ENCODE results near the gene MRPS15. TPM values are rescaled to one million over a fixed set of nuclear protein-coding genes. Genes with fewer than 3 reads are reported as not detected.

Gene MRPS15
- total and polyA plus RNA-seq, 2 of the 13 experiments (the other 11 are each of a cell fraction or from before 2014, with no cell fraction given), result 59.0 to 113 TPM

DNA sequence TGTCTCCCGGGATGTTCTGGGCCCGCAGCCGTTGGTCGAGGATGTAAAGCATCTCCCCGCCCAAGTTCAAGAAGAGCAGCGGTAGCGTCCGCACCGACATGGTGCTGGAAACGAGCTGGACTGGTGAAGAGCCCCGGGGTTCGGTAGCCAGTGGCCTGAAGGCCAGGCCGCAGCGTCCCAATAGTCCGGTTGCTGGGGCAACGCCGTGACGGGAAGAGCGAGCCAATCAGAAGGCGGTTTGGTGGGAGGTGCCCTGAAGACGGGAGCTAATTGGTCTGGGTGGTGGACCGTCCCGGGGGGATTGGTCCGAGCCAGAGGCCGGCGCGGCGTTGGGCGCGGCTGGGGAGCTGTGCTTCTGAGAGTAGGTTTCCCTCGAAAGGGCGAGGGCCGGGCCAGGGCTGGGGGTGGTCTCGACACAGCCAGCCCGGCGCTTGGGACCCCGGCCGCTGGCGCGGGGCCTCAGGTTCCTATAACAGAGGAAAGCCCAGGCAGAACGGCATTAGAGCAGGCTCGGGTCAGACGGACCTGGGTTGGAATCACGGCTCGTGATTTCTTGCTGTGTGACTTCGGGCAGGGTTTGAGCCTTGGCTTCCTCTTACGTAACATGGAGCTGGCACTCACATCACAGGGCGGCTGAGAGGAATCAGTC lies 13.8 kb downstream of the MRPS15 start, which contains the start of gene OSCP1 (continued):
- TF ChIP-seq, protein P1, sequence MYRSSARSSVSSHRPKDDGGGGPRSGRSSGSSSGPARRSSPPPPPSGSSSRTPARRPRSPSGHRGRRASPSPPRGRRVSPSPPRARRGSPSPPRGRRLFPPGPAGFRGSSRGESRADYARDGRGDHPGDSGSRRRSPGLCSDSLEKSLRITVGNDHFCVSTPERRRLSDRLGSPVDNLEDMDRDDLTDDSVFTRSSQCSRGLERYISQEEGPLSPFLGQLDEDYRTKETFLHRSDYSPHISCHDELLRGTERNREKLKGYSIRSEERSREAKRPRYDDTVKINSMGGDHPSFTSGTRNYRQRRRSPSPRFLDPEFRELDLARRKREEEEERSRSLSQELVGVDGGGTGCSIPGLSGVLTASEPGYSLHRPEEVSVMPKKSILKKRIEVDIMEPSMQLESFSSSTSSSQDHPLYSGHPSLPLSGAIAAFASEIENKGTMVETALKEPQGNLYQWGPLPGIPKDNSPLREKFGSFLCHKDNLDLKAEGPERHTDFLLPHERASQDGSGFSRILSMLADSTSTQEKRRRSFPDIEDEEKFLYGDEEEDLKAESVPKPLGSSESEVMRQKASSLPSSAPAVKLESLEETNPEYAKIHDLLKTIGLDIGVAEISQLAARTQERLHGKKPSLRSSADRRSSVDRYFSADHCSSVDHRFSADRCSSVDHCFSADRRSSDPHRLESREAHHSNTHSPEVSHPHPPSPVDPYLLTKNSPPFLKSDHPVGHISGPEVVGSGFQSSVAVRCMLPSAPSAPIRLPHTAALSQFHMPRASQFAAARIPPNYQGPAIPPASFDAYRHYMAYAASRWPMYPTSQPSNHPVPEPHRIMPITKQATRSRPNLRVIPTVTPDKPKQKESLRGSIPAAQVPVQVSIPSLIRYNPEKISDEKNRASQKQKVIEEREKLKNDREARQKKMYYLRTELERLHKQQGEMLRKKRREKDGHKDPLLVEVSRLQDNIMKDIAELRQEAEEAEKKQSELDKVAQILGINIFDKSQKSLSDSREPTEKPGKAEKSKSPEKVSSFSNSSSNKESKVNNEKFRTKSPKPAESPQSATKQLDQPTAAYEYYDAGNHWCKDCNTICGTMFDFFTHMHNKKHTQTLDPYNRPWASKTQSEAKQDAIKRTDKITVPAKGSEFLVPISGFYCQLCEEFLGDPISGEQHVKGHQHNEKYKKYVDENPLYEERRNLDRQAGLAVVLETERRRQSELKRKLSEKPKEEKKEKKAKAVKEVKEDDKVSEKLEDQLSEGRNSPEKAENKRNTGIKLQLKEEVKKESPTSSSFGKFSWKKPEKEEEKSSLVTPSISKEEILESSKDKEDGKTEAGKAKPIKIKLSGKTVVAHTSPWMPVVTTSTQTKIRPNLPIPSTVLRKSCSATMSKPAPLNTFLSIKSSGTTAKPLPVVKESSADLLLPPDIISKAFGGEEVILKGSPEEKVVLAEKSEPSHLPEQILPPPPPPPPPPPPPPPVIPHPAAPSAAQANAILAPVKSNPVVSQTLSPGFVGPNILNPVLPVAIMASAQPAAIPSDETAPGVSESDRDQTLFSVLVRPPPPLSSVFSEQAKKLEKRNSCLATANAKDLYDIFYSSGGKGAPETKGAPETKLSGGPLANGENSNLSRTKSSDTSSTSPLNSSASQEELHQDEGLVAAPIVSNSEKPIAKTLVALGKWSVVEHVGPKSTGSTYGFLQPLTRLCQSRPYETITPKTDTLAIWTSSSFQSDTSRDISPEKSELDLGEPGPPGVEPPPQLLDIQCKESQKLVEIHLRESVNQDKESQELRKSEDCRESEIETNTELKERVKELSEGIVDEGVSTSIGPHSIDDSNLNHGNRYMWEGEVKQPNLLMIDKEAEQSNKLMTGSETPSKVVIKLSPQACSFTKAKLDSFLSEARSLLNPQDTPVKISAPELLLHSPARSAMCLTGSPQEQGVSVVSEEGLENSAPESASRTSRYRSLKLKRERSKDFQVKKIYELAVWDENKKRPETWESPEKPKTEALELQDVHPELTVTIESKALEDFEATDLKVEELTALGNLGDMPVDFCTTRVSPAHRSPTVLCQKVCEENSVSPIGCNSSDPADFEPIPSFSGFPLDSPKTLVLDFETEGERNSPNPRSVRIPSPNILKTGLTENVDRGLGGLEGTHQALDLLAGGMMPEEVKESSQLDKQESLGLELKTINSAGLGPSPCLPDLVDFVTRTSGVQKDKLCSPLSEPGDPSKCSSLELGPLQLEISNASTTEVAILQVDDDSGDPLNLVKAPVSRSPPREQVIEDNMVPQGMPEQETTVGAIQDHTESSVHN (CRISPR knock-in tag; IDR thresholded peaks at IDR 0.05), result no peak
- TF ChIP-seq KLF13 (CRISPR knock-in tag; IDR thresholded peaks at IDR 0.05), result no peak
- TF ChIP-seq ZNF773 (CRISPR knock-in tag; IDR thresholded peaks at IDR 0.05; ENCODE audit: borderline replicate concordance), result no peak
- no peak for TF ChIP-seq RARA (CRISPR knock-in tag; IDR thresholded peaks at IDR 0.05)
- no peak for TF ChIP-seq ZNF691 (CRISPR knock-in tag; IDR thresholded peaks at IDR 0.05; ENCODE audit: borderline replicate concordance, low read depth)
- TF ChIP-seq ZFP91 (CRISPR knock-in tag; IDR thresholded peaks at IDR 0.05; ENCODE audit: borderline replicate concordance), result peak; percentile 43; the same call in 1 of the 2 replicates
- TF ChIP-seq, protein P2, sequence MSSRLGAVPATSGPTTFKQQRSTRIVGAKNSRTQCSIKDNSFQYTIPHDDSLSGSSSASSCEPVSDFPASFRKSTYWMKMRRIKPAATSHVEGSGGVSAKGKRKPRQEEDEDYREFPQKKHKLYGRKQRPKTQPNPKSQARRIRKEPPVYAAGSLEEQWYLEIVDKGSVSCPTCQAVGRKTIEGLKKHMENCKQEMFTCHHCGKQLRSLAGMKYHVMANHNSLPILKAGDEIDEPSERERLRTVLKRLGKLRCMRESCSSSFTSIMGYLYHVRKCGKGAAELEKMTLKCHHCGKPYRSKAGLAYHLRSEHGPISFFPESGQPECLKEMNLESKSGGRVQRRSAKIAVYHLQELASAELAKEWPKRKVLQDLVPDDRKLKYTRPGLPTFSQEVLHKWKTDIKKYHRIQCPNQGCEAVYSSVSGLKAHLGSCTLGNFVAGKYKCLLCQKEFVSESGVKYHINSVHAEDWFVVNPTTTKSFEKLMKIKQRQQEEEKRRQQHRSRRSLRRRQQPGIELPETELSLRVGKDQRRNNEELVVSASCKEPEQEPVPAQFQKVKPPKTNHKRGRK (CRISPR knock-in tag; IDR thresholded peaks at IDR 0.05), result no peak
- no peak; the same call in 1 of the 2 replicates for TF ChIP-seq EED (CRISPR knock-in tag; IDR thresholded peaks at IDR 0.05)
- TF ChIP-seq ZNF607 (CRISPR knock-in tag; IDR thresholded peaks at IDR 0.05; ENCODE audit: borderline replicate concordance), result peak; percentile 83
- TF ChIP-seq, protein P3, sequence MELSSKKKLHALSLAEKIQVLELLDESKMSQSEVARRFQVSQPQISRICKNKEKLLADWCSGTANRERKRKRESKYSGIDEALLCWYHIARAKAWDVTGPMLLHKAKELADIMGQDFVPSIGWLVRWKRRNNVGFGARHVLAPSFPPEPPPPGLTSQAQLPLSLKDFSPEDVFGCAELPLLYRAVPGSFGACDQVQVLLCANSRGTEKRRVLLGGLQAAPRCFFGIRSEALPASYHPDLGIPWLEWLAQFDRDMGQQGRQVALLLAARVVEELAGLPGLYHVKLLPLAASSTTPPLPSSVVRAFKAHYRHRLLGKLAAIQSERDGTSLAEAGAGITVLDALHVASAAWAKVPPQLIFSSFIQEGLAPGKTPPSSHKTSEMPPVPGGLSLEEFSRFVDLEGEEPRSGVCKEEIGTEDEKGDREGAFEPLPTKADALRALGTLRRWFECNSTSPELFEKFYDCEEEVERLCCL (CRISPR knock-in tag; IDR thresholded peaks at IDR 0.05; ENCODE audit: borderline replicate concordance), result no peak
- TF ChIP-seq TCF7 (IDR thresholded peaks at IDR 0.05; ENCODE audit: low read depth), result no peak
- TF ChIP-seq SUZ12 (IDR thresholded peaks at IDR 0.05; ENCODE audit: low read depth, low read length), result no peak
- TF ChIP-seq, protein P4, sequence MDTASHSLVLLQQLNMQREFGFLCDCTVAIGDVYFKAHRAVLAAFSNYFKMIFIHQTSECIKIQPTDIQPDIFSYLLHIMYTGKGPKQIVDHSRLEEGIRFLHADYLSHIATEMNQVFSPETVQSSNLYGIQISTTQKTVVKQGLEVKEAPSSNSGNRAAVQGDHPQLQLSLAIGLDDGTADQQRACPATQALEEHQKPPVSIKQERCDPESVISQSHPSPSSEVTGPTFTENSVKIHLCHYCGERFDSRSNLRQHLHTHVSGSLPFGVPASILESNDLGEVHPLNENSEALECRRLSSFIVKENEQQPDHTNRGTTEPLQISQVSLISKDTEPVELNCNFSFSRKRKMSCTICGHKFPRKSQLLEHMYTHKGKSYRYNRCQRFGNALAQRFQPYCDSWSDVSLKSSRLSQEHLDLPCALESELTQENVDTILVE (CRISPR knock-in tag; IDR thresholded peaks at IDR 0.05), result no peak

Data from HepG2 (cell line).